B cell (primary cell): ENCODE results near the gene FAIM2.

ENCODE experiments used
- EZH2 ChIP-seq: IDR thresholded peaks from 2 replicates; pipeline ENCODE4 v1.6.1; 2012; ENCODE audit warnings: borderline replicate concordance, low read depth, mild to moderate bottlenecking, moderate library complexity, low read length; ENCODE audit not compliant: insufficient read depth, poor library complexity, severe bottlenecking
- TF ChIP-seq, protein P1 (sequence below): fragments of 200-600 bp; IDR thresholded peaks from one replicate; pipeline ENCODE4 v1.8.0; 2022; ENCODE audit warnings: antibody characterized with exemption, mild to moderate bottlenecking

- TF ChIP-seq, protein P1, sequence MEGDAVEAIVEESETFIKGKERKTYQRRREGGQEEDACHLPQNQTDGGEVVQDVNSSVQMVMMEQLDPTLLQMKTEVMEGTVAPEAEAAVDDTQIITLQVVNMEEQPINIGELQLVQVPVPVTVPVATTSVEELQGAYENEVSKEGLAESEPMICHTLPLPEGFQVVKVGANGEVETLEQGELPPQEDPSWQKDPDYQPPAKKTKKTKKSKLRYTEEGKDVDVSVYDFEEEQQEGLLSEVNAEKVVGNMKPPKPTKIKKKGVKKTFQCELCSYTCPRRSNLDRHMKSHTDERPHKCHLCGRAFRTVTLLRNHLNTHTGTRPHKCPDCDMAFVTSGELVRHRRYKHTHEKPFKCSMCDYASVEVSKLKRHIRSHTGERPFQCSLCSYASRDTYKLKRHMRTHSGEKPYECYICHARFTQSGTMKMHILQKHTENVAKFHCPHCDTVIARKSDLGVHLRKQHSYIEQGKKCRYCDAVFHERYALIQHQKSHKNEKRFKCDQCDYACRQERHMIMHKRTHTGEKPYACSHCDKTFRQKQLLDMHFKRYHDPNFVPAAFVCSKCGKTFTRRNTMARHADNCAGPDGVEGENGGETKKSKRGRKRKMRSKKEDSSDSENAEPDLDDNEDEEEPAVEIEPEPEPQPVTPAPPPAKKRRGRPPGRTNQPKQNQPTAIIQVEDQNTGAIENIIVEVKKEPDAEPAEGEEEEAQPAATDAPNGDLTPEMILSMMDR: peak; percentile 95
- TF ChIP-seq EZH2: no peak
These were observed 36.7 kb downstream of the FAIM2 start for GRCh38 chr12:49866859-49867569.
